ENCODE measurements around the gene PMM1.

GRCh38 chr22:41532908-41533825 lies 56.5 kb downstream of the PMM1 start:
- TF ChIP-seq CTCF (IDR thresholded peaks at IDR 0.05; ENCODE audit: low read depth, low read length, poor library complexity, severe bottlenecking) = peak; percentile 92
- TF ChIP-seq EZH2phosphoT487 (IDR thresholded peaks at IDR 0.05; ENCODE audit: borderline replicate concordance, low read length) = no peak
